ENCODE results near the gene PROM1. TPM values are rescaled to one million over a fixed set of nuclear protein-coding genes. Genes with fewer than 3 reads are reported as not detected.

Gene PROM1
- total and polyA plus RNA-seq, 2 of the 8 experiments (the other 6 are each of a cell fraction or from before 2014, with no cell fraction given): 36.0 to 59.7 TPM

DNA sequence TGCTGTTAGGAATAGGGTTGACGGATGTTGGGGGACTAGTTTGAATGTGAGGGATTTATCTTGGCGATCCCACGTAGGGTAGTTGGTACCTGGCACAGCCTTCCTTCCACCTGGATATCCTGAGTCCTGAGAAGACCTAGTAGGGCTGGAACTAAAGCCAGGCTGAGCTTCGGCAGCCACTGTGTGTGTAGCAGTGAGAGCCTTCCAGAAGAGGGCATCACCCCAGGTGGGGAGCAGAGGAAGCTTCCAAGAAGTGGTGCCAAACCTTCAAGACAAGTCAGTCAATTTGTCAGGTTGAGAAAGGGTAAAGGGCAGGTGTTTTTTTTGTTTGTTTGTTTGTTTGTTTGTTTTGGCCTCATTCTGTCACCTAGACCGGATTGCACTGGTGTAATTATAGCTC is 119.7 kb downstream of the PROM1 start:
- POLR2A ChIA-PET (ENCODE audit: partially characterized antibody): interaction anchor here (0.6 to 0.8 kb wide), 2 partner anchors 94 to 121 kb away, joined by 3 to 4 read pairs; no protein-coding TSS in a partner anchor
- TF ChIP-seq, protein P1, sequence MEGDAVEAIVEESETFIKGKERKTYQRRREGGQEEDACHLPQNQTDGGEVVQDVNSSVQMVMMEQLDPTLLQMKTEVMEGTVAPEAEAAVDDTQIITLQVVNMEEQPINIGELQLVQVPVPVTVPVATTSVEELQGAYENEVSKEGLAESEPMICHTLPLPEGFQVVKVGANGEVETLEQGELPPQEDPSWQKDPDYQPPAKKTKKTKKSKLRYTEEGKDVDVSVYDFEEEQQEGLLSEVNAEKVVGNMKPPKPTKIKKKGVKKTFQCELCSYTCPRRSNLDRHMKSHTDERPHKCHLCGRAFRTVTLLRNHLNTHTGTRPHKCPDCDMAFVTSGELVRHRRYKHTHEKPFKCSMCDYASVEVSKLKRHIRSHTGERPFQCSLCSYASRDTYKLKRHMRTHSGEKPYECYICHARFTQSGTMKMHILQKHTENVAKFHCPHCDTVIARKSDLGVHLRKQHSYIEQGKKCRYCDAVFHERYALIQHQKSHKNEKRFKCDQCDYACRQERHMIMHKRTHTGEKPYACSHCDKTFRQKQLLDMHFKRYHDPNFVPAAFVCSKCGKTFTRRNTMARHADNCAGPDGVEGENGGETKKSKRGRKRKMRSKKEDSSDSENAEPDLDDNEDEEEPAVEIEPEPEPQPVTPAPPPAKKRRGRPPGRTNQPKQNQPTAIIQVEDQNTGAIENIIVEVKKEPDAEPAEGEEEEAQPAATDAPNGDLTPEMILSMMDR (IDR thresholded peaks at IDR 0.05; ENCODE audit: control extremely low read depth in 1 of 3, insufficient read depth in 1 of 3, low read depth in 1 of 3, low read length in 3 of 3): peak; percentile 37 to 53 (median 47)

More for the DNA sequence above, 119.7 kb downstream of the PROM1 start:
- Histone ChIP-seq H3K36me3 (ENCODE audit: control insufficient read depth in 2 of 4, insufficient read depth in 4 of 4, low read length in 3 of 4) (peaks cover 0 to 5% (median 2%) of the 10 kb centered on the region in 4 experiments; a peak in 1 of 8 replicates), H2BK5ac (ENCODE audit: low read depth, low read length) (no peak overlapping the region), H3K9ac (replicated peaks in 1 of 4; ENCODE audit: extremely low read depth in 1 of 4, low read depth in 3 of 4, low read length in 3 of 4) (no peak overlapping the region), H2BK12ac (ENCODE audit: low read depth, low read length) (no peak overlapping the region), H4K8ac (ENCODE audit: extremely low read depth, insufficient read depth, low read length) (no peak overlapping the region), H3K23me2 (ENCODE audit: low read depth, low read length) (no peaks in the 10 kb centered on the region), H2AK5ac (ENCODE audit: low read depth, low read length) (no peak overlapping the region), H2BK120ac (replicated peaks; ENCODE audit: low read depth, low read length) (no peak overlapping the region), H2AFZ (ENCODE audit: low read length) (no peak overlapping the region), H3K23ac (ENCODE audit: insufficient read length) (no peak overlapping the region), H3K4ac (replicated peaks; ENCODE audit: insufficient read length, low read depth, low read length) (no peak overlapping the region), H3K27me3 (replicated peaks in 1 of 4; ENCODE audit: control insufficient read depth in 3 of 4, extremely low read depth in 1 of 4, insufficient read depth in 3 of 4, low read length in 3 of 4) (no peaks in the 10 kb centered on the region), H3K79me1 (ENCODE audit: low read depth, low read length) (no peaks in the 10 kb centered on the region), H3K9me3 (ENCODE audit: insufficient read depth in 2 of 2, low read depth in 1 of 2, low read length in 1 of 2) (0 out of 4 replicates have a peak, but pooled peaks cover 0 to 3% of the 10 kb centered on the region in 2 experiments), H2BK20ac (ENCODE audit: low read length) (no peak overlapping the region), H3K4me2 (ENCODE audit: insufficient read depth in 1 of 2, low read depth in 2 of 2, low read length in 2 of 2) (no peak overlapping the region), H4K5ac (ENCODE audit: insufficient read length, low read depth, low read length) (no peak overlapping the region), H3K18ac (ENCODE audit: extremely low read depth, low read length) (no peak overlapping the region), H3K27ac (ENCODE audit: low read depth, low read length) (no peak overlapping the region), H3K14ac (ENCODE audit: insufficient read length) (no peak overlapping the region), H2BK15ac (ENCODE audit: low read length) (no peak overlapping the region), H4K91ac (replicated peaks; ENCODE audit: insufficient read length, low read length) (no peak overlapping the region), H4K20me1 (replicated peaks in 1 of 2; ENCODE audit: control insufficient read depth in 1 of 2, insufficient read depth in 2 of 2, low read length in 2 of 2) (no peaks in the 10 kb centered on the region), H3K4me1 (replicated peaks in 1 of 4; ENCODE audit: control insufficient read depth in 3 of 4, insufficient read depth in 4 of 4, low read length in 3 of 4) (peaks cover 0 to 2% (median 0%) of the 10 kb centered on the region in 4 experiments; a peak in 3 of 7 replicates), H3K56ac (replicated peaks; ENCODE audit: insufficient read length, low read depth, low read length) (no peak overlapping the region), H3K79me2 (ENCODE audit: control insufficient read depth in 1 of 2, insufficient read depth in 2 of 2, low read length in 2 of 2) (no peaks in the 10 kb centered on the region), H3K4me3 (ENCODE audit: extremely low read depth in 1 of 4, insufficient read depth in 2 of 4, low read depth in 3 of 4, low read length in 4 of 4) (no peak overlapping the region)
- 91% methylated on average over 5 of the region's 5 CpGs; no CpG with 5 or more reads in 1 of the 2 experiments for WGBS, 2 experiments (ENCODE audit: extremely low coverage in 1 of 2, insufficient coverage in 1 of 2, insufficient read length in 1 of 2, insufficient replicate concordance in 2 of 2, low coverage in 1 of 2, low lambda C conversion rate in 2 of 2, missing lambda C conversion rate in 1 of 2)
- no peak for FAIRE-seq
- DNase-seq (ENCODE audit: low read depth in 1 of 2, low spot score in 2 of 2): no peak
- CTCF ChIA-PET (ENCODE audit: partially characterized antibody): interaction anchor here (0.8 to 7.6 kb wide), 14 partner anchors 11 to 294 kb away, joined by 3 to 64 read pairs (median 4); no protein-coding TSS in a partner anchor

All from H1 (cell line).